Adrenal gland (tissue), 12 donors: ENCODE results near the gene SMIM43. TPM values are rescaled to one million over a fixed set of nuclear protein-coding genes. Genes with fewer than 3 reads are reported as not detected.

Experiments
- DNase-seq, 7 donors: peaks; one replicate each; pipeline ENCODE4 v3.0.0-alpha.2; 2019 to 2020
- H3K27ac ChIP-seq, 5 donors: fragments of 200-600 bp; sonication (generic) in 4 of 5; 1 replicate in 3 of 5; 2 replicates in 2 of 5; pipeline versions ENCODE4 v1.5.1 to v1.8.0; 2016 to 2020; ENCODE audit warnings: mild to moderate bottlenecking in 1 of 5
- H3K27me3 ChIP-seq: fragments of 200-600 bp; 2 replicates; pipeline ENCODE4 v1.8.0; 2021
- H3K36me3 ChIP-seq, 2 donors: fragments of 200-600 bp; replicated peaks in 1 of 2; 1 replicate in 1 of 2; 2 replicates in 1 of 2; pipeline versions ENCODE4 v1.5.1 to v1.8.0; 2018 to 2022
- H3K4me1 ChIP-seq, 2 donors: fragments of 200-600 bp; replicated peaks in 1 of 2; 1 replicate in 1 of 2; 2 replicates in 1 of 2; pipeline versions ENCODE4 v1.5.1 to v1.8.0; 2018 to 2021
- H3K4me3 ChIP-seq, 4 donors: fragments of 200-600 bp; sonication (generic) in 3 of 4; one replicate each; pipeline ENCODE4 v1.5.1; 2016 to 2018
- H3K9me3 ChIP-seq, 3 donors: fragments of 200-600 bp; sonication (generic) in 1 of 3; replicated peaks in 1 of 3; 1 replicate in 2 of 3; 2 replicates in 1 of 3; pipeline versions ENCODE4 v1.5.1 to v1.8.0; 2016 to 2021
- CTCF ChIP-seq, 6 experiments: fragments of 450-650 bp in 4 of 6; fragments of 200-600 bp in 2 of 6; sonication (generic) in 1 of 6; IDR thresholded peaks; 1 replicate in 5 of 6; 2 replicates in 1 of 6; pipeline versions ENCODE4 v1.5.1 to v1.8.0; 2016 to 2021; ENCODE audit warnings: antibody characterized with exemption in 6 of 6, mild to moderate bottlenecking in 2 of 6, moderate library complexity in 1 of 6
- POLR2A ChIP-seq, 2 donors: fragments of 450-650 bp; IDR thresholded peaks; one replicate each; pipeline ENCODE4 v1.6.1; 2017; ENCODE audit warnings: antibody characterized with exemption in 2 of 2, mild to moderate bottlenecking in 2 of 2, moderate library complexity in 1 of 2
- WGBS, 4 donors: extraction: QIAGEN DNeasy Blood & Tissue Kit in 2 of 4; methylation state at CpG; one replicate each; pipeline versions ENCODE4 v1.1.5 to v1.1.7; 2013 to 2017; 5-methylcytosine and 5-hydroxymethylcytosine counted together
- intact Hi-C, 2 donors: fragments of 100-400 bp; cut with DNase I; formaldehyde crosslinking; loops; one replicate each; pipeline versions ENCODE4 v1.14.1 to v1.15.0; 2022 to 2023
- polyA plus RNA-seq, 3 donors: library from polyadenylated mRNA; stranded (reverse); fragments of 200-250 nt in 2 of 3; fragments of 350-450 nt in 1 of 3; fragmentation: Illumina TruSeq in 1 of 3; extraction: RNeasy Lipid Tissue Mini Kit (QIAGEN cat#74804) in 1 of 3; gene quantifications; one replicate each; pipeline ENCODE4 v1.2.3, GENCODE V29; 2013 to 2014
- total RNA-seq, 9 donors: library from RNA; depleted of rRNA in 4 of 9; stranded (reverse); fragments of >200 nt in 4 of 9; fragments of 120-200 nt in 1 of 9; fragmentation: NEBNext Ultra II Directional in 1 of 9; extraction: Animal tissue kit (Norgen Biotek cat#: 25700) in 1 of 9; gene quantifications; one replicate each; pipeline versions ENCODE4 v1.1.0 to v1.2.4, GENCODE V29; 2013 to 2023
- donor health status: healthy with polysubstance abuse.
- donor health status: Bipolar disorder and iron deficiency.
- donor health status: DM: yes; HTN: yes; CAD: no.
- donor health status: DM: no; HTN: no; CAD: no.
- donor health status: DM: no; HTN: no; CAD: no.
- donor health status: DM: yes; HTN: yes; CAD: no.

SMIM43 gene
- total and polyA plus RNA-seq, 12 donors = 0.14 to 0.20 (median 0.16) TPM; not detected in 9

- Histone ChIP-seq H3K9me3 (no peaks in the 10 kb centered on the region), H3K27me3 (no peaks in the 10 kb centered on the region), H3K4me3 (no peak overlapping the region), H3K27ac (no peak overlapping the region), H3K4me1 (peaks cover 11 to 14% of the 10 kb centered on the region in 2 donors), H3K36me3 (no peaks in the 10 kb centered on the region)
- intact Hi-C loops = no loop called here
- 59 to 66% (median 63%) methylated on average over 4 of the region's 4 CpGs for WGBS, 4 donors
- no peak for TF ChIP-seq CTCF (IDR thresholded peaks at IDR 0.05)
- DNase-seq = peak in 5 of 7 donors; percentile 26 to 65 (median 41)
These were observed 50.4 kb downstream of the SMIM43 start for GRCh38 chr4:121714548-121714947.

- intact Hi-C loops = no loop called here
- Histone ChIP-seq H3K36me3 (no peaks in the 10 kb centered on the region), H3K27me3 (no peaks in the 10 kb centered on the region), H3K9me3 (no peaks in the 10 kb centered on the region), H3K4me1 (peaks cover 11 to 14% of the 10 kb centered on the region in 2 donors), H3K4me3 (no peak overlapping the region), H3K27ac (no peak overlapping the region)
- TF ChIP-seq POLR2A (IDR thresholded peaks at IDR 0.05) (no peak), CTCF (IDR thresholded peaks at IDR 0.05) (no peak)
- no peak for DNase-seq
- 89 to 97% (median 91%) methylated on average over 4 of the region's 4 CpGs for WGBS, 4 donors
These were observed 52.2 kb downstream of the SMIM43 start for GRCh38 chr4:121712783-121713182.

- WGBS, 4 donors = 50 to 58% (median 56%) methylated on average over 7 of the region's 7 CpGs
- Histone ChIP-seq H3K9me3 (no peaks in the 10 kb centered on the region), H3K36me3 (no peaks in the 10 kb centered on the region), H3K4me3 (peak overlapping the region in 1 of 4 donors; percentile 41), H3K4me1 (peaks cover 11 to 14% of the 10 kb centered on the region in 2 donors), H3K27me3 (no peaks in the 10 kb centered on the region), H3K27ac (peak overlapping the region; percentile 38 to 84 (median 74))
- DNase-seq = no peak
- no peak for TF ChIP-seq CTCF (IDR thresholded peaks at IDR 0.05)
- intact Hi-C loops = no loop called here
These were observed 52.8 kb downstream of the SMIM43 start for GRCh38 chr4:121712001-121712651.

GRCh38 chr4:121711263-121712000 lies 53.5 kb downstream of the SMIM43 start:
- Histone ChIP-seq H3K9me3 (no peaks in the 10 kb centered on the region), H3K27ac (peak overlapping the region; percentile 38 to 84 (median 74)), H3K27me3 (no peaks in the 10 kb centered on the region), H3K36me3 (no peaks in the 10 kb centered on the region), H3K4me3 (peak overlapping the region in 1 of 4 donors; percentile 41), H3K4me1 (peaks cover 11 to 14% of the 10 kb centered on the region in 2 donors)
- DNase-seq = peak; percentile 84 to 97 (median 95)
- 1 to 6% (median 2%) methylated on average over 18 of the region's 18 CpGs for WGBS, 4 donors
- TF ChIP-seq POLR2A (IDR thresholded peaks at IDR 0.05) (peak; percentile 42 to 90), CTCF (IDR thresholded peaks at IDR 0.05) (no peak)
- intact Hi-C loops = no loop called here
